Lower lobe of right lung (tissue), 2 donors: ENCODE measurements around the gene JARID2. TPM values are rescaled to one million over a fixed set of nuclear protein-coding genes. Genes with fewer than 3 reads are reported as not detected.

Experiments used
- ATAC-seq, 2 donors: fragments of 200-7000 bp; cut with Tn5 transposase; one replicate each; pipeline ENCODE4 v1.9.1; 2020 to 2022; ENCODE audit warnings: mild to moderate bottlenecking in 2 of 2, moderate library complexity in 2 of 2
- DNase-seq: peaks from one replicate; pipeline ENCODE4 v3.0.0-alpha.2; 2020
- H3K27ac ChIP-seq: fragments of 200-600 bp; one replicate; pipeline ENCODE4 v1.8.0; 2022
- H3K27me3 ChIP-seq: fragments of 200-600 bp; one replicate; pipeline ENCODE4 v1.8.0; 2022; ENCODE audit warnings: low read depth
- H3K36me3 ChIP-seq: fragments of 200-600 bp; one replicate; pipeline ENCODE4 v1.8.0; 2022; ENCODE audit warnings: mild to moderate bottlenecking
- H3K4me1 ChIP-seq: fragments of 200-600 bp; one replicate; pipeline ENCODE4 v1.8.0; 2022
- H3K4me3 ChIP-seq: fragments of 200-600 bp; one replicate; pipeline ENCODE4 v1.8.0; 2022; ENCODE audit warnings: mild to moderate bottlenecking
- H3K9me3 ChIP-seq: fragments of 200-600 bp; one replicate; pipeline ENCODE4 v1.8.0; 2022
- intact Hi-C: fragments of 100-400 bp; cut with DNase I; formaldehyde crosslinking; loops from one replicate; pipeline ENCODE4 v1.11.0; 2022
- total RNA-seq: library from RNA; stranded (reverse); fragmentation: NEBNext Ultra II Directional; extraction: Animal tissue kit (Norgen Biotek cat#: 25700); gene quantifications from one replicate; pipeline ENCODE4 v1.2.1, GENCODE V29; 2021
- TF ChIP-seq, protein P1 (sequence below): fragments of 200-600 bp; IDR thresholded peaks from one replicate; pipeline ENCODE4 v1.8.0; 2022; ENCODE audit warnings: antibody characterized with exemption, mild to moderate bottlenecking
- donor health status: DM: no; HTN: yes; CAD: no; lungs with severe emphysema.

The JARID2 gene
- total RNA-seq, 1 donor from 2014 or later, result 16.0 TPM

DNA sequence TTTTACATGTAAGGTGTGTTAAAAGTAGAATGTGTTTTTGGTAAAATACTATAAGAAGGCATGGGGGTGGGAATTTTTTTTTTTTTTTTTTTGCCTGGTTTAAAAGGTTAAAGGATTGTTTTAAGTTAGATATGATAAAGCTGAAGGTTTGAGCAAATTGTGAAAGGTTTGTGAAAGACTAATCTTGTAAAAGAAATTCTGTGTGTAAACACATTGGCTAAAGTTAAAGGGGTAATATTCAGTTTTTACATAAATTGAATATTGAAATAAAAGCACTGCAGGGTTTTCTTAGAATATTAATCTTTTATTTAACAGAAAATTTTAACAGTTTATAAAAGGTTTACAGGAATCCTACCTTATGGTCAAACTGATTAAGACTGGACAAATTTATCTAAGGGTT is 311.3 kb downstream of the JARID2 start:
- ATAC-seq (no peak), DNase-seq (no peak)
- TF ChIP-seq, protein P1, sequence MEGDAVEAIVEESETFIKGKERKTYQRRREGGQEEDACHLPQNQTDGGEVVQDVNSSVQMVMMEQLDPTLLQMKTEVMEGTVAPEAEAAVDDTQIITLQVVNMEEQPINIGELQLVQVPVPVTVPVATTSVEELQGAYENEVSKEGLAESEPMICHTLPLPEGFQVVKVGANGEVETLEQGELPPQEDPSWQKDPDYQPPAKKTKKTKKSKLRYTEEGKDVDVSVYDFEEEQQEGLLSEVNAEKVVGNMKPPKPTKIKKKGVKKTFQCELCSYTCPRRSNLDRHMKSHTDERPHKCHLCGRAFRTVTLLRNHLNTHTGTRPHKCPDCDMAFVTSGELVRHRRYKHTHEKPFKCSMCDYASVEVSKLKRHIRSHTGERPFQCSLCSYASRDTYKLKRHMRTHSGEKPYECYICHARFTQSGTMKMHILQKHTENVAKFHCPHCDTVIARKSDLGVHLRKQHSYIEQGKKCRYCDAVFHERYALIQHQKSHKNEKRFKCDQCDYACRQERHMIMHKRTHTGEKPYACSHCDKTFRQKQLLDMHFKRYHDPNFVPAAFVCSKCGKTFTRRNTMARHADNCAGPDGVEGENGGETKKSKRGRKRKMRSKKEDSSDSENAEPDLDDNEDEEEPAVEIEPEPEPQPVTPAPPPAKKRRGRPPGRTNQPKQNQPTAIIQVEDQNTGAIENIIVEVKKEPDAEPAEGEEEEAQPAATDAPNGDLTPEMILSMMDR, result no peak
- no peaks in the 10 kb centered on the region for H3K36me3 ChIP-seq
- no peaks in the 10 kb centered on the region for H3K27me3 ChIP-seq
- intact Hi-C loops, result no loop called here
- H3K4me3 ChIP-seq, result no peak overlapping the region
- peaks cover 8% of the 10 kb centered on the region for H3K4me1 ChIP-seq
- no peaks in the 10 kb centered on the region for H3K9me3 ChIP-seq
- H3K27ac ChIP-seq, result no peak overlapping the region

DNA sequence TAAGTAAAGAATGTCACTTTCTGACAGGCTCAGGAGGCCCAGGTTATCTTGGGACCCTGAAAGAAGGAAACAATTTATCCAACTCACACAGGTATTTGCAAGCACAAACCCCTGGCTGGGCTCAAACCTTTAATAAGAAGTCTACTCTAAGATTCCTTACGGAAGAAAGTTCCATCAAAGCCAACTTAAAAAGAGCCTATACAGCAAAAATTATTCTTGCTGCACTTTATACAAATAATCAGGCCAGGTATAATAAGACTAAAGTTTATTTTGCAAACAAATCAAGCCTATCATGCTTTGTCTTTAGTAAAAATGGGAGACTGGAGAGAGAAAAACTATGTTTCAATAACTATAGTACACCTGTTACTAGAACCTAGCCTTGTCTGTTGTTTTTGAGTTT is 314.8 kb downstream of the JARID2 start:
- Histone ChIP-seq H3K9me3 (no peaks in the 10 kb centered on the region), H3K4me1 (no peaks in the 10 kb centered on the region), H3K4me3 (no peak overlapping the region), H3K27me3 (no peaks in the 10 kb centered on the region), H3K36me3 (no peaks in the 10 kb centered on the region), H3K27ac (no peak overlapping the region)
- DNase-seq, result no peak
- intact Hi-C loops, result no loop called here
- TF ChIP-seq, protein P1, result no peak
- no peak for ATAC-seq

DNA sequence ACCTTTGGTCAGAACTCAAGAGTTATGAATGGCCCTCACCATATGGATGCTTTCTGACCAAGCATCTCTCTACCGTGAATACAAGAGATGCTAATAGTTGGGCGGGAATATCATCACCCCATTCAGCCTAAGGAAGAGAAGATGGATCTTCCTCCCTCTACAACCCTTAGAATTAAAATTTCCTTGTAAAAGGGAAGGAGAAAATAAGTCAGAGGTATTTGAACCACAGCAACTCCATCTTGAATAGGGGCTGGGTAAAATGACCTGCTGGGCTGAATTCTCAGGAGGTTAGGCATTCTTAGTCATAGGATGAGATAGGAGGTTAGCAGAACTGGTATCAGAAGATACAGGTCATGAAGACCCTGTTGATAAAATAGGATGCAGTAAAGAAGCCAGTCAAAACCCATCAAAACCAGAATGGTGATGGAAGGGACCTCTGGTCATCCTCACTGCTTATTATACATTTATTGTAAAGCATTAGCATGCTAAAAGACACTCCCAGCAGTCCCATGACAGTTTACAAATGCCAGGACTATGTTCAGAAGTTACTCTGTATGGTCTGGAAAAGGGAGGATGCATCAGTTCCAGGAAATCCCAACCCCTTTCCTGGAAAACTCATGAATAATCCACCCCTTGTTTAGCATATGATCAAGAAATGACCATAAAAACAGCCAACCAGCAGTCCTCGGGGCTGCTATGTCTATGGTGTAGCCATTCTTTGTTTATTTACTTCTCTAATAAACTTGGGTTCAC is 315.8 kb downstream of the JARID2 start:
- Histone ChIP-seq H3K4me1 (no peaks in the 10 kb centered on the region), H3K4me3 (no peak overlapping the region), H3K36me3 (no peaks in the 10 kb centered on the region), H3K9me3 (no peaks in the 10 kb centered on the region), H3K27me3 (no peaks in the 10 kb centered on the region), H3K27ac (no peak overlapping the region)
- no peak for ATAC-seq
- DNase-seq, result no peak
- TF ChIP-seq, protein P1, result no peak
- intact Hi-C loops, result no loop called here

DNA sequence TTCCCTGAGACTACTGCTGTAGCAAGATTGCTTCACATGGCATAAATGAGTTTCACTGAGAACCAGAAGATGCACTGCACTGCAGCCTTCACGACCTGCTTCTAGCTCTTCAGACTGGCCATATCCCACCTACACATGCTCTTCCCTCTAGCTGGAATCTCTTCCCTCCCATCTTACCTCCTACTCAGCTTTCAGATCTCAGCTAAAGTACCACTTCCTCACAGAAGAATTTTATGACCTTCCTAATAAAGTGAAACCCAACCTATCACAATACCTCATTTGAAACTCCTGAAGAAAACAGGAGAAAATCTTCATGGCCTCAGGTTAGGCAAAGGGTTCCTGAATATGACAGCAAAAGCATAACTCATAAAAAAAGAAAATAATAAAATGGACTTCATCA is 317.1 kb downstream of the JARID2 start:
- TF ChIP-seq, protein P1, result no peak
- DNase-seq (no peak), ATAC-seq (no peak)
- Histone ChIP-seq H3K4me1 (no peaks in the 10 kb centered on the region), H3K27ac (no peak overlapping the region), H3K9me3 (no peaks in the 10 kb centered on the region), H3K4me3 (no peak overlapping the region), H3K36me3 (no peaks in the 10 kb centered on the region), H3K27me3 (no peaks in the 10 kb centered on the region)
- intact Hi-C loops, result no loop called here

DNA sequence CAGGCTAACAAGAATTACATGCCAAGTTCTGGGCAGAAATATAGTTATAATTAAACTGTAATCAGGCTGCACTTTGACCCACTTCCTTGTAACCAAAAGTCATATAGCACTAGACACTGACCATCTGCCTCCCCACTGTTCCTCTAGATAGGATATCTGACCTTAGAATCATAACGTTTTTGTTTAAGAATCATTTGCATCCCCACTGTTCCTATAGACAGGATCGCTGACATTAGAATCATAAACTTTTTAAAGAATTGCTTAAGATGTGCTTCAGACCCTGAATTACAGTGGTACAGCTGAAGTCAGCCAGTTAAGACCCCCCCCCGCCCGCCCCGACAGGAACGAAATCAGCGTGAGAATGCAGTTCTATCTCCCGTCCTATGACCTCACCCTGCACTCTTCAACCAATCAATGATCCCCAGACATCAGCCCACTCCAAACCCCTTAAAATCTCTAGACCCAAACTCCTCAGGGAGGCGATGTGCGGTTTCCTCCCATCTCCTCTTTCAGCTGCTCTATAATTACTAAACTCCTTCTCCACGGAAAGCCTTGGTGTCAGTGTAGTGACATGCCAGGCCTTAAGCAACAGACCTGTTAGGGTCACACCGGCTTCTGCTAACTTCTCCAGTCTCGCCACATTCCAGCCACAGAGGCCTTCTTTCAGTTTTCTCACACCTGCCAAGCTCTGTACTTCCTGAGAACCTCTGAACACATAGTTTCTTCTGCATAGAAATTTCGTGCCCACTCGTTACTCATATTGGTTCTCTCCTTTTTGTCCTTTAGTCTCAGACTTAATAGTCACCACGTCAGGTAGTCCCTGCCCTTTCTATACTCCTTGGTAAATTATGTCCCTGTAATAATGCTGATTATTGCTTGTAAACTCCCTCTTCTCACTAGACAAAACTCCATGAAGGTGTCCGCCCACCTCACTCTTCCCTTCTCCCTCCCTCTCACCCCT is 323.4 kb downstream of the JARID2 start:
- ATAC-seq, result no peak
- H3K36me3 ChIP-seq, result no peaks in the 10 kb centered on the region
- intact Hi-C loops, result no loop called here
- H3K9me3 ChIP-seq, result no peaks in the 10 kb centered on the region
- H3K4me3 ChIP-seq, result no peak overlapping the region
- TF ChIP-seq, protein P1, result no peak
- no peak for DNase-seq
- no peak overlapping the region for H3K27ac ChIP-seq
- H3K4me1 ChIP-seq, result no peaks in the 10 kb centered on the region
- H3K27me3 ChIP-seq, result no peaks in the 10 kb centered on the region
